GM12864 (cell line): ENCODE measurements around the gene FAM83E.
A peak's percentile ranks its signal among the peaks of the same experiment; 100 is the strongest.

Experiments used
- DNase-seq: peaks from one replicate; pipeline ENCODE4 v3.0.0-alpha.2; 2011; ENCODE audit warnings: low read depth
- H3K4me3 ChIP-seq: 2 replicates; pipeline ENCODE4 v1.5.1; 2011; ENCODE audit warnings: mild to moderate bottlenecking, low read depth, low read length, control low read depth
- CTCF ChIP-seq: IDR thresholded peaks from 2 replicates; pipeline ENCODE4 v1.5.1; 2011; ENCODE audit warnings: low read depth, mild to moderate bottlenecking, moderate library complexity, low read length, control low read depth, inconsistent platforms; ENCODE audit errors: missing control alignments

FAM83E gene

GRCh38 chr19:48646722-48647216, 31.9 kb upstream of the FAM83E start:
- no peak for TF ChIP-seq CTCF
- no peak for DNase-seq
- no peak overlapping the region for H3K4me3 ChIP-seq

GRCh38 chr19:48646001-48646721, 31.3 kb upstream of the FAM83E start, which contains the start of gene CA11:
TSS of gene CA11 (minus strand) at chr19:48646187. CDS start at chr19:48645632, 555 bp downstream.
- DNase-seq, result no peak
- H3K4me3 ChIP-seq, result peak within 1 kb of the TSS; percentile 51
- peak; percentile 89 for TF ChIP-seq CTCF

- no peak for DNase-seq
- H3K4me3 ChIP-seq, result peak overlapping the region; percentile 51
- TF ChIP-seq CTCF, result no peak
Observed at GRCh38 chr19:48645620-48646000, 30.7 kb upstream of the FAM83E start.

- H3K4me3 ChIP-seq, result peak overlapping the region; percentile 51
- DNase-seq, result no peak
- no peak for TF ChIP-seq CTCF
Observed at GRCh38 chr19:48644839-48645619, 30.2 kb upstream of the FAM83E start.

- TF ChIP-seq CTCF, result no peak
- no peak overlapping the region for H3K4me3 ChIP-seq
- no peak for DNase-seq
Observed at GRCh38 chr19:48644355-48644754, 29.5 kb upstream of the FAM83E start.

- no peak overlapping the region for H3K4me3 ChIP-seq
- DNase-seq, result no peak
- TF ChIP-seq CTCF, result no peak
Observed at GRCh38 chr19:48642862-48643261, 28.0 kb upstream of the FAM83E start.
